HG03039 (cell line): Measurements from ENCODE around the gene OR52K1.

ENCODE experiments used
- ATAC-seq: cut with Tn5 transposase; IDR thresholded peaks from one replicate; pipeline ENCODE4 v1.9.1; 2021; ENCODE audit warnings: mild to moderate bottlenecking, moderate library complexity; ENCODE audit not compliant: unreplicated experiment

The OR52K1 gene

DNA sequence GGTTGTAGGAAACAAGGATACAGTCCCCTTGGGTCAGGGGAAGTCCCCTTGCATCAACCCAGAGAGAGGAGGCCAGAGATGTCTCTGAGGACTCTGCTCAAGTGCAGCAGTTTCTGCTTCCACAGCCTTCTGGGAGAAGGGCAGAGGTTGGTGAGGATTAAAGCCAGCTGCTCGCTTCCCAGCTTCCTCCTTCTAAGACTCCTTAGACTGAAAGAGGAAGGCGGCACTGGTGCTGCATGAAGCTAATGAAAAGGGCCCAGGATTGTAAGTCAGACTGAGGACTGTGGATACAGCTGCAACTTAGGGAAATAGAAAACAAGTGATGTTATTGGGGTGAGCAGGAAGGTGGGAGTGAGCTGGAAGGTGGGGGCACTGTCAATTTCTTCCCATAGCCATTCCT, at the start of gene OR52K1:
TSS of gene OR52K1 (plus strand) at position 202 of the 400 bp plus-strand sequence. CDS start 6,255 bp downstream, outside the sequence.
- ATAC-seq: no peak

DNA sequence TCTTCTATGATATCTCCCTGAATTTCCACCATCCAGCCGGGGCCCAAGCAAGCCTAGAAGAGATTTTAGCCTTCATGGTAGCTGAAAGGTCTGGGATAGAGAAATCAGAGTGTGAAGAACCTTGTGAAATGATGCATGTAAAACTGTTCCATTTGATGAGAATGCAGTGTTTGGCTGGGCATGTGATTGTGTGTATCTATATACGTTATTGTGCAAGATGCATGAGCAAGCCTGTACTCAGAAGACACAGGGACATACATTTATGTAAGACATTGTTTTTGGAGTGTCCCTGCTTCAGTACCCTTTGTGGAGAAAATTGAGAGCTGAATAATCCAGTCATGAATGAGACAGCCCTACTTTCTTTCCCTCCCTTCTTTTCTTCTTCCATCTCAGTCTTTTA, 48.6 kb upstream of the OR52K1 start:
- ATAC-seq: no peak

DNA sequence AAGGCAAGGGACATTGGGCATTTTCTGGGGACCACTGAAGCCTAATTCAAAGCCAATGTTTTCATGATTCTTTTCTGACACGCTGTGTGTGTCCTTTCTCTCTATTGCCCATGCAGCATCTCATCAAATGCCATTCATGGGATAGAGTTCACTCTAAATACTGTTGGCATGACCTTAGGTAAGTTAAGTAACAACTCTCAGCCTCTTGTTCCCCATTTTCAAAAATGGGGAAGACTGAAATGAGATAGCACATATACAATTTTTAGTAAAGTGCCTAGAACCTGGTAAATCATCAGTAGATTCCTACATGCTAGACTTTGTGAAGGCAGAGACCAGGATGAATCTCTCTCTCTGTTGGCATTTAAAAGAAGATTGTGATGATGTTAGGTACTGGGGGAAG, 46.0 kb upstream of the OR52K1 start:
- no peak for ATAC-seq

DNA sequence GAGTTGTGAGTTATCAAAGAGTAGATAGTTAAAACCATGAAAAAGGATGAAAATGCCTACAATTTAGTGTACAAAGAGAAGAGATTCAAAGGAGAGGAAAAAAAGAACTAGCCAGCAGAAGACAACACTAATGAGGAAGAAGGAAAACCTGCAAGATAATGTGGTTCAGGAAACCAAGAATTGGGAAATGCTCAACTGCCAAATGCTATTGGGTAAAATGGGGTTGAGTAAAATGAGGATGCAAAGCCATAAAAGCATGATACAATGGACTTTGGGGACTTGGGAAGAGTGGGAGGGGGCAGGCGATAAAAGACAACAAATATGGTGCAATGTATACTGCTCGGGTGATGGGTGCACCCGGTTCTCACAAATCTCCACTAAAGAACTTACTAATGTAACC, 40.9 kb upstream of the OR52K1 start:
- ATAC-seq: no peak

DNA sequence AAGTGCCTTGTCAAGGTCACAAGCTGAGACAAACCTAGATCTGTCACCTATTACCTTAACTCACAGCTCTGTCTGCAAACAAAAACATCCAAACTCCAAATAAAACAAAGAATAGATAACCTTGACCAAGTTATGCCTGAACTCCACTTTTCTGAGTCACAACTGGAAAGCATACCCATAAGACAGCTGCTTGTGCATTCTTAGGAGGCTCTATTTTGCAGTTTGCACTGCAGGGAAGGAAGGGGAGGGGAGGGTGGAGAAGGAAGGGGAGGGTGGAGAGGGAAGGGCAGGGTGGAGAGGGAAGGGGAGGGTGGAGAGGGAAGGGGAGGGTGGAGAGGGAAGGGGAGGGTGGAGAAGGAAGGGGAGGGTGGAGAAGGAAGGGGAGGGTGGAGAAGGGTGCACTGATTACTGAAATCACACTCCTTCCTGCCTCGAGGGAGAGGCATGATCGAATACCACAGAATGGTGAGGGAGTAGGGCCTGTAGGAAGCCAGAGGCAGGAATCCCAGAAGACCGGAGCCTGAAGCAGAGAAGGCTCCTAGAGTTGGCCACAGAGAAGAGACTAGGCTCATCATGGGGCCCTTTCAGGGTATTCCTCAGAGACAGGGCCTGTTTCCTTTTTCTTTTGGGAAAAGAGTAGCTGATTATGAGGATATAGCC, 39.1 kb upstream of the OR52K1 start:
- ATAC-seq: no peak

DNA sequence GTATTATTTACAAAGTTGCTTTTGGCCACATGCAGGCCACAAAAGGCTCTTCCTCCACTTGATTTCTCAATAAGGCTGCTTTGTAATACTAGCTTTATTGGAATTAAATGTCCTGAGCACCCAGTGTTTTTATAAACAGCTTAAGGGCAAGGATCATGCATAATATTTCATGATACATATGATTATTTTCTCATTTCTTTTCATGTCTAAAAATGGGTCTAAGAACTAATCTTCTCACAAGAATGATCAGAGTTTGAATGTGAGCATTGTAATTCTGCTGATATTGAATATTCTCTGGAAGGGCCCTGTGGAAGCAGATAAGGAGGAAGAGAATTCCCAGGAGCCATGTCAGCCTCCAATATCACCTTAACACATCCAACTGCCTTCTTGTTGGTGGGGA, 33.5 kb upstream of the OR52K1 start, which contains the start of gene OR52K2:
TSS of gene OR52K2 (plus strand) at position 301 of the 400 bp plus-strand sequence. CDS start at position 346, 45 bp downstream.
- no peak for ATAC-seq

DNA sequence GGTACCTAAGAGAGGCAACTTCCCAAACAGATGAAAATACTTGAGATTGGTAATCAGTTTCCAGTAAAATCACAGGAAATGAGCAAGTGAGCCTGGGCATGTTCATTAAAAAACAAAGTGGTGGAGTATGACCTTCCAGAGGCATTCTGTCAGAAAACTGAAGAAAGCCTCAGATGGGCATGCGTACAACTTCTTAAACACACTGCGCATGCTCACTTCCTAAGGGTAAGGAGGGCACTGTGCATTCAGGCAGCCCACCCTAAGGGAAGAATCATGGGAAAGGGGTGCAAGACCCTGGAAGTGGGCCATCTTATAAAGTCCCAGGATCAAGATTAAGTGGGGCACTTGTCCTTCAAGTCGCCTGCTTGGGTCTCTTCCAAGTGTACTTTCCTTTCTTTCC, 29.3 kb upstream of the OR52K1 start:
- ATAC-seq: no peak

DNA sequence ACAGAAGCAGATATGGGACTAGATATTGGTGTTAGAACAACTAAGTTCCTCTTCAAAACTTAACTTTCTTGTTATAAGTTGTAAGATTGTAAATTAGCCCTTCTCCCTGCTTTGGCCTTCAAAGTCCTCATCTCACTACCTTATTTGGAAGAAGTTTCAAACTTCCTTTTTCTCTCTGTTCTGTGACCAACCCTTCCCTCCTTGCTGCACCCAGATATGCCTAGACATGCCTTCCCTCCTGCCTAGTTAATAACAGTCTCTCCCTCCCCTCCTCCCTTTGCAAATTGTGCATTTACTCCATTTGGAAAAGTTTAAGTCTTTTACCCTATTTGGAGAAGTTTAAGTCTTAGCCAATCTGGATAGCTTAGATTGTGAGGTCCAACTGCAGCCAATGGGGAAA, 28.4 kb upstream of the OR52K1 start:
- no peak for ATAC-seq

DNA sequence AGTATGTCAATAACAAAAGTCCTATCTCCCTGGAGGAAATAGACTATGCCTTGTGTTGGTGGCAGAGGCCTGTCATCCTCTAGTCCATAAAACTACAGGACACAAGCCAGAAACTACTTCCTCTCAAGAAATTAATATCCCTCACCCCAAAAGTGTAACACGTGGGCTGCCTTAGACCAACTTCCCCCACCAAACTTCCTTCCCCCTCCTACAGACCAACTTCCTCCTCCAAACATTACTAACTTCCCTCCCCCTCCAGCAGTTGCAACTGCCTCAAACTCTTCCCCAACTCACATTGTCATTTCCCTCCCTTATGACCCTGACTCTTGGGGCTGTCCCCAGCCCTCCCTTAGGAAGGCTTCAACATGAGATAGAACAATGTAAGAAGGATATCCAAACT, 27.0 kb upstream of the OR52K1 start:
- no peak for ATAC-seq

DNA sequence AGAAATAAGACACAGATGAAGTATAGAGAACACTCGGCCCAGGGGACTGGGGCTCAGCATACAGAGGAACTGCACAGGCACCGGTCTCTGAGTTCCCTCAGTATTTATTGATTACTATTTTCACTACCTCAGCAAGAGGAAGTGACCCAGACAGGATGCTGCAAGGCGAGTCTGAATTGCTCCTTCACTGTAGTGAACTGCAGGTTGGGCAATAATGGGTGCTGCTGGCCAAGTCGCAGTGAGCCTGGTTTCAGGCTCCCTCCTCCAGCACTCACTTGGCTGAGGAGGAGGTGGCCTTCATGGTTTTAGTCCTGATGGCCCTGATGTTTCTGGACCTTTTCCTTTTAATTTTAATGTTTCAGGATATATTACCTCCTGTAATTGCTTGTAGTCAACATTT, 22.9 kb upstream of the OR52K1 start:
- no peak for ATAC-seq

DNA sequence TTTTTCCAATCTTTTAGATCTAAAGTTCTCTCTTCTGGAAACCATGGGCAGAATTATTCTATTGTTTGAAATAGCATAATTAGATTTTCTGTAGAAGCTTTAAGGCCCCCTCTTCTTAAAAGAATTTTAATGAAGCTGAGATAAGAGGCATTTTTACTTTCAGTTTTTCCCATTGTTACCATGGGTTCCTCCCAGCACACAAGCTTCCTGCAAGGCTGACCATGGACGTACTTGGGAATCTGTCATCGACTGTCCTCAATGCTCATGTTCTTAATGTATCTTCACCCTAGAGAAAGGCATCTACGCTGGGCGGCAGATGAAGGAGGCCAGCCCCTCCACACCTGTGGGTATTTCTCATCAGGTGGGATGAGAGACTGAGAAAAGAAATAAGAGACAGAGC, 22.3 kb upstream of the OR52K1 start:
- no peak for ATAC-seq

DNA sequence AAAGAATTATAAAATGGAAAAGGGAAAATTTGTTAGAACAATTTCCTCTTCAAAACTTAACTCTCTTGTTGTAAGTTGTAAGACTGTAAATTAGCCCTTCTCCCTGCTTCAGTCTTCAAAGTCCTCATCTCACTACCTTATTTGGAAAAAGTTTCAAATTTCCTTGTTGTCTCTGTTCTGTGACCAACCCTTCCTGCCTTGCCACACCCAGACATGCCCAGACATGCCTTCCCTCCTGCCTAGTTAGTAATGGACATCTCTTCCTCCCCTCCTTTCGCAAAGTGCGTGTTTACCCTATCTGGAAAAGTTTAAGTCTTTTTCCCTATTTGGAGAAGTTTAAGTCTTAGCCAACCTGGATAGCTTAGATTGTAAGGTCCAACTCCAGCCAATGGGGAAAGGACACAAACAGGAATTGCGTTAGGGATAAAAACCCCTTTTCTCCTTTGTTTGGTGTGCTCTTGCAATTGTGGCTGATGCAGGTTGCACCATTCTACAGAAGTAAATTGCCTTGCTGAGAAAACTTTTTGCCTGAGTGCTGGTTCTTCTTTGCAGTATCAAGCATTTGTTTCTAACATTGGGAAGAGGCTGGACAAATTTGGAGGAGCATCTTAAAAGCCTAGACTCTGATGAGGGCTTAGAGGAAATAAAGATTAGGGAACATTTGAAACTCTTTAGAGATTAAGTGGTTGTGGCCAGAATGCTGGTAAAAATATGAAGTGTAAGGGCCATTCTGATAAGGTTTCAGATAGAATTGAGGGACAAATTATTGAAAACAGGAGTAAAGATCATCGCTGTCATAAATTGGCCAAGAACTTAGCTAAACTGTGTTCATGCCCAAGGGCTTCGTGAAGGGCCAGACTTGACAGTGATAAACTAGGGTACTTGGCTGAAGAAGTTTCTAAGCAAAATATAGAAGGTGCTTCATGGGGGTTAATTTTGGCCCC, 18.0 kb upstream of the OR52K1 start:
- ATAC-seq: no peak

DNA sequence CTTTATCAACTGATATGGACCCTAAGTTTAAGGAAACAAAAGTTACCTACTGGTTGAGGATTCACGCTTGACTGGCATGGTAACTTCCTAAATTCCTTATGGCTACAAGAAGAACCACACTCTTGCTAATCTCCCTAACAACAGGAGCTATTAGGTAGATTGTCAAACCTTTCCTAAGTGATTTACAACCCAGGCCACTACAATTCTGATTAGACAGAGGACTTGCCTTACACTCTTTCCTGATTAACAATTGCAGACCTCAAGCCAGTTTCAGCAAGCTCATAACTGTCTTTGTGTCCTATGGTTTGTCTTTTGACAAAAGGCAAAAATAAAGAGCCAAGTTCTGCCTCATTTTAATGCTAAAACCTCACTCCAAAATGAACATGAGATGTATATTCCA, 17.0 kb upstream of the OR52K1 start:
- no peak for ATAC-seq

DNA sequence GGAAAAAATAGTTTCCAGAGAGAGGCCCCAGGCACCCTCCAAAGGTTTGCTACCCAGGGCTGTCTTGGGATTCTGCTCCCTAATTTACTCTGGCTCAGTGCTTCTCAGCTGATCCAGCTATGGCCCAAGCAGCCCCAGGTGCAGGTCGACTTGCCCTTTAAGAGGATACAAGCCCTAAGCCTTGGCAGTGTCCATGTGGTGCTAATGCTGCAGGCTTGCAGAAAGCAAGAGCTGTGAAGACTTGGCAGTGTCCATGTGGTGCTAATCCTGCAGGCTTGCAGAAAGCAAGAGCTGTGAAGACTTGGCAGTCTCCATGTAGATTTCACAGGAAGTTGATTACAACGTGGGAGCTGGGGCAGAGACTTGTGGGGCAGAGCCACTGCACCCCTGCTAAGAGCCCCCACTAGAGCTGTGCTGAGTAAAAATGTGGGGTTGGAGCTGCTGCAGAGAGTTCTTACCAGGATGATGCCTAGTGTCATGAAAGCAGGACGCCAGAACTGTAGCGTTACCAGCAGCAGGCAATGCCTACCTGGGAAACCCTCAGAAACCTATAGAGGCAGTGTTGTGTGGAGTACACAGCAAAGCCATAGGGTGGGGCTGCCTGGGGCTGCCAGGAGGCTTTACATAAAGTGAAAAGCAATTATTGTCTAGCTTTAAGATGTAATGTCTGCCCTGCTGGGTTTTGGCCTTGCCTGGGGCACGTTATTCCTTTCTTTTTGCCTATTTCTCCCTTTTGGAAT, 16.1 kb upstream of the OR52K1 start:
- no peak for ATAC-seq

DNA sequence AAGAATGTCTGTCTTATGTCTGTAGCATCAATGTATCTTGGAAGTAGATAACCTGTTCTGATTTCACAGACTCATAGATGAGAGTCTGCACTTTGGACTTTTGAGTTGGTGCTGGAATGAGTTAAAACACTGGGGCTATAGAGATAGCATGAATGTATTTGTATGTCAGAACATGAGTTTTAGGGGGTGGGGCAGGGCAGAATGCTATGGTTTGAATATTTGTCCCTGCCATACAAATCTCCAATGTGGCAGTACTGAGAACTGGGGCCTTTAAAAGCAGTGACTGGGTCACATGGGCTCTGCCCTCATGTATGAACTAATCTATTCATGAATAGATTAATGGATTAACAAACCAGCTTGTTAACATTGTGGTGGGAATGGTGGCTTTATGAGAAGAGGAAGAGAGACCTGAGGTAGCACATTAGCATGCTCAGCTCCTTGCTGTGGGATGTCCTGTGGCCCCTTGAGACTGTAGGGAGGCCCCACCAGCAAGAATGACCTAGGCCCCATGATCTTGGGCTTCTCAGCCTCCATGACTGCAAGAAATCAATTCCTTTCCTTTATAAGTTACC, 15.5 kb upstream of the OR52K1 start:
- ATAC-seq: no peak

DNA sequence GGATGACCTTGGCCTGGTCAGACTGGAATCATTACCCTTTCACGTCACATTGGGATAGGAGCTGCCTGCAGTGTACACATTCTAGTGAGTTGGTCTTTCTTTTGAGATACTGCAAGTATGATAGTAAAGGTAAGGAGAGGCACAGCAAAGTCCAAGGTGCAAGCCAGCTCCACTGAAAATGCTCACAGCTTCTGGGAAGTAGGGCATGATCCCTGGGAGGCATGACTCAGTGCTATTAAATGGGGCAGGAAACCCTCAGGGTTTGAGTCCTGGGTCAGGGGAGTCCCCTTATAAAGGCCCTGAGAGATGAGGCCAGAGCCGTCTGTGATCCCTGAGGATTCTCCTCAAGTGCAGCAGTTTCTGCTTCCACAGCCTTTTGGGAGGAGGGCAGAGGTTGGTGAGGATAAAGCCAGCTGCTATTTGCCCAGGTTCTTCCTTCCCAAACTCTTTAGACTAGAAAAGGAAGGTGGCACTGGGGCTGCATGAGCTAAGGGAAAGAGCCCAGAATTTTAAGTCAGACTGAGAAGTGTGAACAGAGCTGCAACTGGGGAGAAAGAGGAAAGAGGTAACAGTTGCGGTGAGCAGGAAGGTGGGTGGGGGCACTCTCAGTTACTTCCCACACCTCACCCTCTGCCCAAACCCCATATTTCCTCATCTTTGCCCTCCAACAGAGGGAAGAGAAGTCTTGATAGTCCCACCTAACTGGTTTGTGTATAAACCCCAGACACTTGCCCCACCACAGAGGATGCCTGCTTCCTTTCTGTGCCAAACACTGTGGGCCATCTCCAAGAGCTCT, 14.4 kb upstream of the OR52K1 start:
- ATAC-seq: no peak

DNA sequence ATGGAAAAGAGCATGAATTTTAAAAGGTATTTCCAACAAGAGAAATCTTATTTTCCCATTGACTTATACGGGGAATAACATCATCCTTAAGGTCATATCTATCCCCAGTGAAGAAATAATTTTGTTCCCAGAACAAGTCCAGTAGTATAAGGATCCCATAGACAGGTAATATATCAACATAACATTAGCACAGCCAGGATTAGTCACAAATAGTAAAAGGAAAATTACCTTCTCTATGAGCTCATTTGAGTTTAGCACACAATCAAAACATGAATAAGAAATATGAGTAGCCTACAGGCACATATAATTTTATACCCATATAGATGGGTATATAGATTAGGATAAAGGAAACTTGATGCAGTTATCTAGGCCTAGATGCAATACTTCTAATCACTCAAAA, 2.8 kb upstream of the OR52K1 start:
- ATAC-seq: no peak

DNA sequence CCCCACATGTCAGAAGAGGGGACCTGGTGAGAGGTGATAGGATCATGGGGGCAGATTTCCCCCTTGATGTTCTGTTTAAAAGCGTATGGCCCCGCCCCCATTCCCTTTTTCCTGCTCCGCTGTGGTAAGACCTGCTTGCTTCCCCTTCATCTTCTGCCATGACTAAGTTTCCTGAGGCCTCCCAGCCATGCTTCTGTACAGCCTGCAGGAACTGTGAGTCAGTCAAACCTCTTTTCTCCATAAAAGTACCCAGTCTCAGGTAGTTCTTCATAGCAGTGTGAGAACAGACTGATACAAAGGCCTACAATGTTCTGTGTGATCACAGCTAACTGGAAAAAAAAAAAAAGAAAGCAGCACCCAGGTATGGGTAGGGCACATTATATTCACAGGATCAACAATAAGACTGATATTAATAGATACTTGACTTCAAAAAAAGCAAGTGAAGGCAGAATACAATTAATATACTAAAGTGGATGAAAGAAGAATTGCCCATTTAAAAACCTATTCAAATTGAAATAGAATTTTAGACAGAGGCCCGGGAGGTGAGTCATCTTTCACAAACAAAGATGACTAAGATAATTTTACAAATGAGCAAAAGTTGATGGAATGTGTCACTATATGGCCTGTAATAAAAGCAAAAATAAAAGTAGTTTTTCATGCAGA, 1.7 kb upstream of the OR52K1 start:
- no peak for ATAC-seq

DNA sequence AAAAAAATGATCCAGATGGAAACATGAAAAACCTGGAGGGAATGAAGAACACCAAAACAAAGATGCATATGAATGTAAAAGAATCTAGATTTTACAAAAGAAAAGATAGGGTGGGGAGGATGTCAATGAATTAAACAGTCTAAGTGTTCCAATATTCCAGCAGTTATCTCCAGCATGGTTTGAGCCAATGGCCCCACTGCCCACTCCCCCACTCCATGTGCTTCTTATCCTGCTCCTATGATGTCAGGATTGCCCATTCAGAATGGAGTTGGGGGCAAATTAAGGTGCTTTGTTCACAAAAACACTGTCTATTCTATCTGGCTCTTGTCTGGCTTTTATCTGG, 1.2 kb upstream of the OR52K1 start:
- no peak for ATAC-seq

DNA sequence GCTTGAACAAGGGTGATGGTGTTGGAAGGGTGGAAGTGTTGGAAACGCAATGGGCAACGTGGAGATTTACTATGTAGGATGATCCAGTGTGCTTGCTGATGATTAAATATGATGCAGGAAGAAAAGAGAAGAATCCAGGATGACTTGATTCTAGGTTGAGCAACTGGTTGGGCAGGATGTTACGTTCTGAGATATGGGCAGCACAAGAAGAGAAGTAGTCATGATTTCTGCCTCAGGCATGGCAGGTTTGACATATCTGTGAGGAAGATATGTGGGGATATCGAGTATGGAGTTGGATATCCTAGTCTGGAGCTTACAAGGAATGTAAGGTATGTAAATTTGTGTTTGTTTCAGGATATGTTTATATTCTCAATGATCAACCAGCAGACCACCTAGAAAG, 1.9 kb downstream of the OR52K1 start:
- no peak for ATAC-seq
